HL-60 (cell line): ENCODE measurements around the gene SMIM45.

Source experiments
- DNase-seq, 2 experiments: peaks; one replicate each; pipeline ENCODE4 v3.0.0-alpha.2; 2010 to 2020; ENCODE audit warnings: low read depth in 1 of 2, low spot score in 1 of 2
- H3K27ac ChIP-seq: fragments of 250-450 bp; sonication (Bioruptor Pico); replicated peaks from 2 replicates; pipeline ENCODE4 v1.5.1; 2020; ENCODE audit warnings: mild to moderate bottlenecking, moderate library complexity
- H3K27me3 ChIP-seq: fragments of 250-450 bp; sonication (Bioruptor Pico); 2 replicates; pipeline ENCODE4 v1.5.1; 2021; ENCODE audit warnings: mild to moderate bottlenecking, moderate library complexity; ENCODE audit not compliant: insufficient read depth, poor library complexity, severe bottlenecking
- H3K4me3 ChIP-seq: replicated peaks from 2 replicates; pipeline ENCODE4 v1.5.1; 2011; ENCODE audit warnings: mild to moderate bottlenecking, control low read depth, low read length; ENCODE audit not compliant: insufficient read depth
- CTCF ChIP-seq: IDR thresholded peaks from one replicate; pipeline ENCODE4 v1.5.1; 2011; ENCODE audit warnings: low read length, control low read depth, inconsistent platforms; ENCODE audit not compliant: insufficient read depth
- GABPA ChIP-seq: IDR thresholded peaks from 2 replicates; pipeline ENCODE4 v1.6.1; 2012; ENCODE audit warnings: low read depth
- POLR2AphosphoS5 ChIP-seq: IDR thresholded peaks from 2 replicates; pipeline ENCODE4 v1.6.1; 2012; ENCODE audit warnings: low read depth
- REST ChIP-seq: IDR thresholded peaks from 2 replicates; pipeline ENCODE4 v1.6.1; 2012; ENCODE audit warnings: low read depth; ENCODE audit not compliant: insufficient replicate concordance
- SPI1 ChIP-seq: IDR thresholded peaks from 2 replicates; pipeline ENCODE4 v1.6.1; 2012; ENCODE audit warnings: low read depth, mild to moderate bottlenecking, borderline replicate concordance

Gene SMIM45

DNA sequence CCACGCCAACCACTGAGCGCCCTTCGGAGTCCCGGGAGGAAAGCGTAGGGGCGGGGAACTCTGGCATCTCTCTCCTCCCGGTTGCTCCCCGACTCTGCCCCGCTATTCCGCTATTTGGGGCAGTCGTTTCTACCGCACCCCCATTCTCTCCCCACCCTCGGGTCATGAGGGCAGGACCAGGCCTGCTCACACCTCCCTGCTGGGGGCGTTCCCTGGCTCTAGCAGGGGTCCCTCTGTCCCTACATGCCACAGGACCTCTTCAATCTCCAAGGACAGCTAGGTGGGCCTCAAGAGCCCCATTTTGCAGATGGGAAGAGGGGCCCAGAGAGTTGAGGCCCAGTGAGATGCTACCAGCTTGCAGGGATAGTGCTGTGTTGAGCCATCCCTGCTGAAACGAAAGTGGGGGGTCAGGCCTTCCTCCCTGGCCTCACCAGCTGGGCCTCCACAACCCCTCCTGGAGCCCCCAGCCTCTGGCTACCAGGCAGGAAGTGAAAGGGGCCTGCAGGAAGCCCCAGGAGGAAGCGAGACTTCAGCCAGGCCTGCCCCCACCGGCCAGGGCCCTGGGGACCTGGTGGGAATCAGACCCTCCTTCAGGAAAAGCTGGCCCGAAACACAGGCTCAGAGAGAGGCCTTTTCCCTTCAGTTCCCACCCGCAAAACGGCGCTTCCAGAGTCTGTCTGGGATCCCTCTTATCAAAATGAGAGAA, 31.5 kb upstream of the SMIM45 start:
- no peak for DNase-seq
- H3K4me3 ChIP-seq, result no peak overlapping the region
- no peak overlapping the region for H3K27ac ChIP-seq
- TF ChIP-seq POLR2AphosphoS5, result no peak
- H3K27me3 ChIP-seq, result peaks cover 31% of the 10 kb centered on the region

- no peak for DNase-seq
- Histone ChIP-seq H3K27ac (no peak overlapping the region), H3K4me3 (no peak overlapping the region), H3K27me3 (peaks cover 25% of the 10 kb centered on the region)
- TF ChIP-seq POLR2AphosphoS5, result no peak
- TF ChIP-seq REST, result no peak
- TF ChIP-seq CTCF, result no peak
- no peak for TF ChIP-seq SPI1
- TF ChIP-seq GABPA, result no peak
Measured at GRCh38 chr22:41922328-41922727, 29.6 kb upstream of the SMIM45 start.

GRCh38 chr22:41922940-41923594, 28.9 kb upstream of the SMIM45 start:
- H3K27me3 ChIP-seq, result peaks cover 22% of the 10 kb centered on the region
- DNase-seq, result no peak
- H3K4me3 ChIP-seq, result no peak overlapping the region
- no peak overlapping the region for H3K27ac ChIP-seq
- TF ChIP-seq CTCF (no peak), GABPA (no peak)

GRCh38 chr22:41923595-41924276, 28.2 kb upstream of the SMIM45 start:
- DNase-seq, result no peak
- Histone ChIP-seq H3K27ac (no peak overlapping the region), H3K27me3 (peaks cover 21% of the 10 kb centered on the region), H3K4me3 (no peak overlapping the region)
- TF ChIP-seq REST (no peak), CTCF (no peak), POLR2AphosphoS5 (no peak), SPI1 (no peak), GABPA (no peak)
